Measurements from ENCODE around the gene RSRC1. TPM values are rescaled to one million over a fixed set of nuclear protein-coding genes. Genes with fewer than 3 reads are reported as not detected.
"Not testable (repeated sequence)": the region's sequence is repeated elsewhere in the genome, so short reads cannot be mapped to it uniquely, and the experiment has no call there.

RSRC1 gene
- total RNA-seq, 4 donors from 2014 or later, result 22.5 to 41.4 (median 32.9) TPM

DNA sequence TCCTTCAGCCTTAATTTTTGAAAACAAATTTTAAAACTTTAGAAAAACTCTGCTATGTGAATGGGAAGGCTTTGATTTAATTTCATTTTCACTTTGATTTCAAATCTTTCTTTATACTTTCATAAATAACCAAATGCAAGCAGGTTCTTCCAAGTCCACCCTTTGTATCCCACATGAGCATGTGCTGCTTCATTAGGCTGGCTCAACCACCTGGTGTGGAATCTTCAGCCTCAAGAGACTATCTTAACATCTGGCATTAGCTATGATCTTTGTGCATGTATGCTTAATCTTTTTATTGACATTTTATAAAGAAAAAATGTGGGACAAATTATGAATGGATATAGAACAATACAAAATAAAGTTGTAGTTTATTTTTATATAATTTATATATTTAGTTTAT is 379.3 kb downstream of the RSRC1 start:
- H3K4me1 ChIP-seq, result no peaks in the 10 kb centered on the region
- intact Hi-C loops (cut with DNase I), result no loop called here
- H3K4me3 ChIP-seq, result no peak overlapping the region
- no peaks in the 10 kb centered on the region for H3K9me3 ChIP-seq
- TF ChIP-seq POLR2A (IDR thresholded peaks at IDR 0.05), result no peak
- TF ChIP-seq, protein P1, sequence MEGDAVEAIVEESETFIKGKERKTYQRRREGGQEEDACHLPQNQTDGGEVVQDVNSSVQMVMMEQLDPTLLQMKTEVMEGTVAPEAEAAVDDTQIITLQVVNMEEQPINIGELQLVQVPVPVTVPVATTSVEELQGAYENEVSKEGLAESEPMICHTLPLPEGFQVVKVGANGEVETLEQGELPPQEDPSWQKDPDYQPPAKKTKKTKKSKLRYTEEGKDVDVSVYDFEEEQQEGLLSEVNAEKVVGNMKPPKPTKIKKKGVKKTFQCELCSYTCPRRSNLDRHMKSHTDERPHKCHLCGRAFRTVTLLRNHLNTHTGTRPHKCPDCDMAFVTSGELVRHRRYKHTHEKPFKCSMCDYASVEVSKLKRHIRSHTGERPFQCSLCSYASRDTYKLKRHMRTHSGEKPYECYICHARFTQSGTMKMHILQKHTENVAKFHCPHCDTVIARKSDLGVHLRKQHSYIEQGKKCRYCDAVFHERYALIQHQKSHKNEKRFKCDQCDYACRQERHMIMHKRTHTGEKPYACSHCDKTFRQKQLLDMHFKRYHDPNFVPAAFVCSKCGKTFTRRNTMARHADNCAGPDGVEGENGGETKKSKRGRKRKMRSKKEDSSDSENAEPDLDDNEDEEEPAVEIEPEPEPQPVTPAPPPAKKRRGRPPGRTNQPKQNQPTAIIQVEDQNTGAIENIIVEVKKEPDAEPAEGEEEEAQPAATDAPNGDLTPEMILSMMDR (IDR thresholded peaks at IDR 0.05), result no peak
- no peaks in the 10 kb centered on the region for H3K36me3 ChIP-seq
- H3K27ac ChIP-seq, result no peak overlapping the region
- H3K27me3 ChIP-seq, result no peaks in the 10 kb centered on the region
- no peak for DNase-seq

DNA sequence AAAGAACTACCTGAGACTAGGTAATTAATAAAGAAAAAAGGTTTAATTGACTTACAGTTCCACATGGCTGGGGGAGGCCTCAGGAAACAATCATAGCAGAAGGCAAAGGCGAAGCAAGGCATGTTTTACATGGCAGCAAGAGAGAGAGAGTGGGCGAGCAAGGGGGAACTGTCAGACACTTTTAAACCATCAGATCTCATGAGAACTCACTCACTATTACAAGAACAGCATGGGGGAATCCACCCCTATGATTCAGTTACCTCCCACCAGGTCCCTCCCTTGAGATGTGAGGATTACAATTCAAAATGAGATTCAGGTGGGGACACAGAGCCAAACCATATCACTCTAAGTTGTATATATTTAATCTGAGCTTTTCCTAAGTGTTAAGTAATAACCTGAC is 382.1 kb downstream of the RSRC1 start:
- 83 to 97% methylated on average over 2 of the region's 2 CpGs for WGBS, 2 donors

DNA sequence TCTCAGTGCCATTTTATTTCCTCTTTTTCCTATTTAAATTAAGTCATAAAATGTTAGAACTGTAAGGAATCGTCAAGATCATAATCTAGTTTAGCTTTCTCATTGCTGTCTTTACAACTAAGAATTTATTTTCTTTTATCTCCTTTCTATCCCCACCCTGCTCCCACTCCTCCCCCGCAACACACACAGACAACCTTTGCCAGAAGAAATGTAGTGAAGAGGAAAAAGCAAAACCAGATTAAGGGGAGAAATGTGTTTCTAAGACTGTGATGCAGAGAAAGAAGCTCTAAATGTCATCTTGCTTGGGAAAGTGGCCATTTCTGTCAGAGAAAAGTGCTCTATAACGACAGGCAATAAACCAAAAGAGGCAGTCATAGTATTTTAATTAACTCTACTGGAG is 382.8 kb downstream of the RSRC1 start:
- H3K9me3 ChIP-seq, result no peaks in the 10 kb centered on the region
- TF ChIP-seq, protein P1 (IDR thresholded peaks at IDR 0.05), result no peak
- TF ChIP-seq POLR2A (IDR thresholded peaks at IDR 0.05), result no peak
- 67 to 77% methylated on average over 3 of the region's 3 CpGs for WGBS, 2 donors
- H3K36me3 ChIP-seq, result no peaks in the 10 kb centered on the region
- H3K27ac ChIP-seq, result no peak overlapping the region
- no peak for DNase-seq
- H3K27me3 ChIP-seq, result no peaks in the 10 kb centered on the region
- no peak overlapping the region for H3K4me3 ChIP-seq
- no peaks in the 10 kb centered on the region for H3K4me1 ChIP-seq
- intact Hi-C loops (cut with DNase I), result no loop called here

More for the DNA sequence above, 382.1 kb downstream of the RSRC1 start:
- H3K4me1 ChIP-seq, result no peaks in the 10 kb centered on the region
- DNase-seq, result no peak
- no peak for TF ChIP-seq POLR2A (IDR thresholded peaks at IDR 0.05)
- TF ChIP-seq, protein P1 (IDR thresholded peaks at IDR 0.05), result no peak
- no peaks in the 10 kb centered on the region for H3K36me3 ChIP-seq
- no peaks in the 10 kb centered on the region for H3K9me3 ChIP-seq
- H3K27ac ChIP-seq, result no peak overlapping the region
- no peaks in the 10 kb centered on the region for H3K27me3 ChIP-seq
- intact Hi-C loops (cut with DNase I), result no loop called here
- H3K4me3 ChIP-seq, result no peak overlapping the region

DNA sequence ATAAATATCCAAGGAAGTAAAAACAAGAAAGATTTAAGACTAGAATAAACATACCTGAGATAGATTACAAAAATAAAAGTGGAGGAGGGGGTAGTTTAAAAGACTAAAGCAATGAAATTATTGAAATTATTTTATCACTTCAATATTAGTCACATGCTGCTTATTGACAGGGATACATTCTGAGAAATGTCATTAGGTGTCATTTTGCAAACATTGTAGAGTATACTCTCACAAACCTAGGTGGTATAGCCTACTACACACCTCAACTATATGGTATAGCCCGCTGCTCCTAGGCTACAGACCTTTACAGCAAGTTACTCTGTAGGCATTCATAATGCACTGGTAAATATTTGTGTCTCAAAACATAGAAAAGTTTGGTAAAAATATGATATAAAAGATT is 384.0 kb downstream of the RSRC1 start:
- H3K36me3 ChIP-seq, result no peaks in the 10 kb centered on the region
- DNase-seq, result no peak
- TF ChIP-seq, protein P1 (IDR thresholded peaks at IDR 0.05), result no peak
- no peak for TF ChIP-seq POLR2A (IDR thresholded peaks at IDR 0.05)
- 94 to 96% methylated on average over 1 of the region's 1 CpG for WGBS, 2 donors
- no peaks in the 10 kb centered on the region for H3K27me3 ChIP-seq
- intact Hi-C loops (cut with DNase I), result no loop called here
- H3K9me3 ChIP-seq, result peaks cover 0 to 2% (median 0%) of the 10 kb centered on the region in 3 donors
- H3K4me1 ChIP-seq, result no peaks in the 10 kb centered on the region
- H3K4me3 ChIP-seq, result no peak overlapping the region
- no peak overlapping the region for H3K27ac ChIP-seq

DNA sequence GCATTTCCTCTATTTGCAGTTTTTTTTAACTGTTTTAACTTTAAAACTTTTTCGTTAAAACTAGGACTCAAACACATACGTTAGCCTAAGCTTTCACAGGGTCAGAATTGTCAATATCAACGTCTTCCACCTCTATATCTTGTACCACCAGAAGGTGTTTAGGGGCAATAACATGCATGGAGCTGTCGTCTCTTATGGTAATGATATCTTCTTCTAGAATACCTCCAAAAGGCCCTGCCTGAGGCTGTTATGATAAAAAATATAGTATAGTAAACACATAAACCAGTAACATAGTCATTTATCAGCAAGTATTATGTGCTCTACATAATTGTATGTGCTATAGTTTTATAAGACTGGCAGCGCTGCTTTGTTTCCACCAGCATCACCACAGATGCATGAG is 384.8 kb downstream of the RSRC1 start:
- no peak overlapping the region for H3K27ac ChIP-seq
- DNase-seq, result no peak
- no peak overlapping the region for H3K4me3 ChIP-seq
- H3K4me1 ChIP-seq, result no peaks in the 10 kb centered on the region
- TF ChIP-seq POLR2A (IDR thresholded peaks at IDR 0.05), result no peak
- TF ChIP-seq, protein P1 (IDR thresholded peaks at IDR 0.05), result no peak
- WGBS, 2 donors, result 75 to 91% methylated on average over 5 of the region's 5 CpGs
- no peaks in the 10 kb centered on the region for H3K27me3 ChIP-seq
- peaks cover 0 to 10% (median 0%) of the 10 kb centered on the region in 3 donors for H3K9me3 ChIP-seq
- intact Hi-C loops (cut with DNase I), result no loop called here
- no peaks in the 10 kb centered on the region for H3K36me3 ChIP-seq

DNA sequence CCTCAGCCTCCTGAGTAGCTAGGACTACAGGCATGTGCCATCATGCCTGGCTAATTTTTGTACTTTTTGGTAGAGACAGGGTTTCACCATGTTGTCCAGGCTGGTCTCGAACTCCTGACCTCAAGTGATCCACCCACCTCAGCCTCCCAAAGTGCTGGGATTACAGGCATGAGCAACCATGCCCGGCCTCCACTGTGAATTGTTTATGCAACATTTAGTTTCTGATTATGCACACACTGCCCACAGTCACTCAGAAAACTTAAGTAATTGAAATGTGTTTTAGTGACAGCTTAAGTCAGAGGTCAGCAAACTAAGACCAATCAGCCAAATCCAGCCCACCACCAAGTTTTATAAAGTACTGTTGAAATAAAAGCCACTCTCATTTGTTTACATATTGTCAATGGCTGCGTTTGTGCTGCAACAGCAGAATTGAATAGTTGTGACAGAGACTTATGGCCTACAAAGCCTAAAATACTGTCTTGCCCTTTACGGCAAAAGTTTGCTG is 385.6 kb downstream of the RSRC1 start:
- H3K4me1 ChIP-seq; DNase-seq; H3K27ac ChIP-seq; H3K27me3 ChIP-seq; H3K4me3 ChIP-seq; H3K36me3 ChIP-seq; intact Hi-C loops (cut with DNase I): not testable (repeated sequence)
- peaks cover 0 to 16% (median 0%) of the 10 kb centered on the region in 3 donors for H3K9me3 ChIP-seq
- 74 to 83% methylated on average over 2 to 4 of the region's 4 CpGs for WGBS, 2 donors

All from esophagus squamous epithelium (tissue), 5 donors.